GM20000 (cell line): ENCODE measurements around the gene SHISAL2A.

ENCODE experiments used
- DNase-seq: peaks from one replicate; pipeline ENCODE4 v3.0.0; 2012; ENCODE audit warnings: low spot score
- TF ChIP-seq, protein P1 (sequence below): IDR thresholded peaks from 2 replicates; pipeline ENCODE4 v1.5.1; 2012; ENCODE audit warnings: mild to moderate bottlenecking, control low read depth; ENCODE audit errors: extremely low read depth, missing control alignments

Gene SHISAL2A

DNA sequence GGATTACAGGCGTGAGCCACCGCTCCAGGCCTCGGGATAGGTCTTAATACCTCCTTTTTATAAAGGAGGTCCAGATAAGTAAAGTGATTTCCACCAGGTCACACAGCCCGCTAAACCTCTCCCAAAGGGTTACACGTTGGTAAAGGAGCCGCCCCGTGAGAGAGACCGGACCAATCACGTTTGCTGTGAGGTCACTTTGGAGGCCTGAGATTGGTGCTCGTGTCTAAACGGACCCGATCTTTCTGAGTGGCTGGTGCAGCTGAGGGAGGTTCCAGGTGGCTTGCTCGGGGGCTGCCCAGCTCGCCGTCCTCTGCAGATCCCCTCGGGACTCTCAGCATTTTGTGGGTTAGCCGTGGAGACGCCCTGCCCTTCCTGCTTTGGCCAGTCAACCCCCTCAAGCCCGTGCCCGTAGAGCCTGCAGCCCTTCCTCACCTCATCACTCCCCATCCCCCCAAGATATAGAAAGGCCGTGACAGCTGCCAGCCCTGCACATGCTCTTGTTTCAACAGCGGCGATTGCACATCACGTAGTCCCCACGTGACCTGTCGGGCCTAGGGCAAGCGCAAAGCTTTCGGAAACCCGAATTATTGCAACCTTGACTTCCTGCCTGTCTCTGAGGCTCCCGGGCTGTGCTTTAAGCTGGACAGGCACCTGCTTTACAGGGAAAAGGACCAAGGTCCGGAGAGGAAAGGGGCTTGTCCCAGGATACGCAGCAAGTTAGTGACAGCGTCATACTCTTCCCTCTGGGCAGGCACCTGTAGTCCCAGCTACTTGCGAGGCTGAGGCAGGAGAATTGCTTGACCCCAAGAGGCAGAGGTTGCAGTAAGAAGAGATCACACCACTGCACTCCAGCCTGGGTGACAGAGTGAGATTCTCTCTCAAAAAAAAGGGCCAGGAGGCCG lies 70.2 kb downstream of the SHISAL2A start:
- peak; percentile 89 for DNase-seq
- TF ChIP-seq, protein P1, sequence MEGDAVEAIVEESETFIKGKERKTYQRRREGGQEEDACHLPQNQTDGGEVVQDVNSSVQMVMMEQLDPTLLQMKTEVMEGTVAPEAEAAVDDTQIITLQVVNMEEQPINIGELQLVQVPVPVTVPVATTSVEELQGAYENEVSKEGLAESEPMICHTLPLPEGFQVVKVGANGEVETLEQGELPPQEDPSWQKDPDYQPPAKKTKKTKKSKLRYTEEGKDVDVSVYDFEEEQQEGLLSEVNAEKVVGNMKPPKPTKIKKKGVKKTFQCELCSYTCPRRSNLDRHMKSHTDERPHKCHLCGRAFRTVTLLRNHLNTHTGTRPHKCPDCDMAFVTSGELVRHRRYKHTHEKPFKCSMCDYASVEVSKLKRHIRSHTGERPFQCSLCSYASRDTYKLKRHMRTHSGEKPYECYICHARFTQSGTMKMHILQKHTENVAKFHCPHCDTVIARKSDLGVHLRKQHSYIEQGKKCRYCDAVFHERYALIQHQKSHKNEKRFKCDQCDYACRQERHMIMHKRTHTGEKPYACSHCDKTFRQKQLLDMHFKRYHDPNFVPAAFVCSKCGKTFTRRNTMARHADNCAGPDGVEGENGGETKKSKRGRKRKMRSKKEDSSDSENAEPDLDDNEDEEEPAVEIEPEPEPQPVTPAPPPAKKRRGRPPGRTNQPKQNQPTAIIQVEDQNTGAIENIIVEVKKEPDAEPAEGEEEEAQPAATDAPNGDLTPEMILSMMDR: no peak

DNA sequence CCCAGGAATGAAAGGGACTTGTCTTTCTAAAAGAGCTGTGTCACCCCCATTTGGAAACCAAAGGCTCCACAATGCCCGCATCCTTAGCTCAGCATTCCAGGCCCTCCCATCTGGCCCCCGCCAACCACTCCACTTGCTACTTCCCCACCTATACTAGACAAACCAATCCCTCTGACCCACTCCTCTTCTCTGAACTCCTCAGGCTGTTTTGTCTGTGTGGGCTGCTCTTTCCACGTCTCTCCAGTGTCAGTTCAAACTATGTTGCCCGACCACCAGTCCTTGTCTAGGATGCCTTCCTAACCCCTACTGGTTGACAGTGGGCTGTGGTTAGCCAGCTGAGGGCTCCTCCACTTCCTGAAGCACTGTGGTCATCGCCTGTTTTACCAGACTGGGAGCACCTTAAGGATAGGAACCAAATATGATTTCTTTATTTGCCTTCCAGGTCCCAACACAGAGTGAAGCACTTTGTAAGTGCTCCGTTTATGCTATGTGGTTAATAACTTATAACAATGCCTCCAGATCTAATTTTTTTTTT lies 73.2 kb downstream of the SHISAL2A start:
- no peak for DNase-seq
- TF ChIP-seq, protein P1: no peak
